ENCODE results near the gene TREH.
"Not testable (repeated sequence)": the region's sequence is repeated elsewhere in the genome, so short reads cannot be mapped to it uniquely, and the experiment has no call there.

Gene TREH

DNA sequence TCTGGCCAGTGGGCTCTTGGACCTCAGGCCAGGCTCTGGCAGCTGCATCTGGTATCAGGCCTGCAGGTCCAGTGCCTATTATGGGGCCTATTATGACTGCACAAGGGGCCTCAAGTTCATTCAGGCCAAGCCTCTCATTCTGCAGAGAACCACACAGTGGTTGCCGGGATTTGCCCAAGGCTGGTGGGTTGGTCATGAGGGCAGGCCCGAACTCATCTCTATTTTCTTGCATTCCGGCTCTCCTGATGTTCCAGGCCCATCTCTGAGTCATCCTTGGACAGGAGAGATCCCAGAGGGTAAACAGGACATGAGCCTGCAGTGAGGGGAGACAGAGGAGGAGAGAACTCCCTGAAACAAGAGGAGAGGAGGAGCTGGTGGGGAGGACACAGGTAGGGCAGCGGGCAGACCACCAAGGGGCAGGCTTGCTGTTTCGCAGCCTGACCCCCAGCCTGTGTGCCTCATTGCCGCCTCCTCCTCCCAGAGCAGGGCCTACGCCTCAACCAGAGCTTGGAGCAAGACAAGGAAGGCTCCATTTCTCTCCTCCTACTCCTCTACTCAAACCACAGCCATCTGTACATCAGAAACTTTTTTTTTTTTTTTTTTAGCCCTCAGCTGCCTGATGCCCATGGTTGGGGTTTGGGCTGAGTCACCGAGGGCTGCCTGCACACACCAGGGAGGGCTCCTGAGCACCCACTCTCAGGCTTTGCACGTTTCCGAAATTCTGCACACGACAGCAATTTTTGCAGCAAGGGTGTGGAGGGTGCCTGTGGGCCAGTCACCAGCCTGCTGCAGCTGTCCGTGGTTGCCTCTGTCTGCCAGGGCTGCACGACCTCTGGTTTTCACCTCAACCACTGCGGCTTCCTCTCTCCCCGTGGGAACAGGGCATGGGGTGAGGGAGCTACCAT is 12.7 kb upstream of the TREH start:
- FAIRE-seq (no peak), DNase-seq (ENCODE audit: insufficient read length) (peak; percentile 44)
- no peak for TF ChIP-seq POLR2A (IDR thresholded peaks at IDR 0.05; ENCODE audit: low read depth, low read length)
- TF ChIP-seq TAF1 (IDR thresholded peaks at IDR 0.05; ENCODE audit: borderline replicate concordance, low read depth, low read length): no peak
- no peak for TF ChIP-seq POLR2AphosphoS5 (IDR thresholded peaks at IDR 0.05; ENCODE audit: low read depth, low read length)

DNA sequence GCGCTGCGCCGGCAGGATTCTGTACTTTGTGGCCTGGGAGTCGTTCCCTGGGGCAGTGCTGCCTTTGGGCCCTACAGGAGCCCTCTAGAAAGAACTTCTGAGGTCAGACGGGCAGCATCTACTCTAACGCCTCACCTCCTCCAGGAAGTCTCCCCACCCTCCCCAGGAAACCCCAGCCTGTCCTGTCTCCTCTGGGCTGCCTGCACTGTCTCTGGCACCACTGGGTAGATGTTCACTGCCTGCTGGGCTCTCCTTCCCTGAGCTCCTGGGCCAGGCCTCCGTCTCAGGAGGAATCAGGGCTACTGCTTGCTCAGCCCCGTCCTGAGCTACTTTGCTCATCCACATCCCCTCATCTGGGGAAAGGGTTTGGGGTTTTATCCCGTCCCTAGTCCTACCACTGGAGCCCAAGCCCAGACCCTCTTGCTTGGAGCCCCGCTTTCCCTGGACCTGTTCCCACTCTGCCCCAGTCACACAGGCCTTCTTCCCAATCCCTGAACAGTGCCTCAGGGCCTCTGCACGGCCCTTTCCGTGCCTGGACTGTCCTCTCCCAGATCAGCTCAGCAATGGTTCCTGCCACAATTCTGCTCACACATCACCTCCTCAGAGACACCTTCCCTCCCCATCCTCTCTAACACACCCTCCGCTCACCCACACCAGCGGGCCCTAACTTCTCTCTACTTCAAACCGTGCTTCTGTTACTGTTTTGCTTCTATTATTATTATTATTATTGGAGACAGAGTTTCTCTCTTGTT is 11.3 kb upstream of the TREH start:
- no peak for FAIRE-seq
- no peak for DNase-seq (ENCODE audit: insufficient read length)
- no peak for TF ChIP-seq POLR2A (IDR thresholded peaks at IDR 0.05; ENCODE audit: low read depth, low read length)
- TF ChIP-seq TAF1 (IDR thresholded peaks at IDR 0.05; ENCODE audit: borderline replicate concordance, low read depth, low read length): no peak
- no peak for TF ChIP-seq POLR2AphosphoS5 (IDR thresholded peaks at IDR 0.05; ENCODE audit: low read depth, low read length)

DNA sequence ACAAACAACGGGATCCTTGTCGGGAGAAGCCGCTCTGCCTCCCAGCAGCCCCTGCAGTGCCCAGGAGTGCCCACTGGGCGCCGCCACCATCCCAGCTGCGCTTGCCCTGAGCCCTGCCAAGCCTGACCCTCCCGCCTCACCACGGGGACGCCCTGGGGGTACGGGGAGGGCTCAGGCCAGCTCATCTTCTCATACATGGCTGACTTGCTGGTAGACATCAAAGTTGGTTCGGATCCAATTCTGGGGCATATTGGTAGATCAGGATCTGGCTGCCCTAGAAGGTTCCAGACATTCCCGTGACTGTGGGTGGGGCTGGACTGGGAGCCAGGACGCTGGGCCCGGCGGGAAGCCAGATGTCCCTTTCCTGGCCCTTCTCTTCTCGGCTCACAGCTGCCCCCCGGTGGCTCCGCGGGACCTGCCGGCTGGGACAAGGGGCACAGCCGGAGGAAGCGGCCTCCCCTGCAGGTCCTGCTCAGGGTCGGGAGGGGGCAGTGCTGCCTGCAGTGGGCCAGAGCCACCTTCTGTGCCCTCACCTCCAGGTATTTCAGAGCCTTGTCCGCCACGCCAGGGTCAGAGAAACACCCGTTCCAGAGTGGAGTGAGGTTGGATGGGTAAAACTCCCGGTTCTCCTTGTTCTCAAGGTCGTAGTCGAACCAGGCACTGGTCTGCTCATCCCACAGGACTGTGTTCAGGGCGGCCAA is 10.6 kb upstream of the TREH start:
- TF ChIP-seq TAF1 (IDR thresholded peaks at IDR 0.05; ENCODE audit: borderline replicate concordance, low read depth, low read length) (no peak), POLR2AphosphoS5 (IDR thresholded peaks at IDR 0.05; ENCODE audit: low read depth, low read length) (no peak), POLR2A (IDR thresholded peaks at IDR 0.05; ENCODE audit: low read depth, low read length) (no peak)
- FAIRE-seq (peak; percentile 99), DNase-seq (ENCODE audit: insufficient read length) (peak; percentile 77)

DNA sequence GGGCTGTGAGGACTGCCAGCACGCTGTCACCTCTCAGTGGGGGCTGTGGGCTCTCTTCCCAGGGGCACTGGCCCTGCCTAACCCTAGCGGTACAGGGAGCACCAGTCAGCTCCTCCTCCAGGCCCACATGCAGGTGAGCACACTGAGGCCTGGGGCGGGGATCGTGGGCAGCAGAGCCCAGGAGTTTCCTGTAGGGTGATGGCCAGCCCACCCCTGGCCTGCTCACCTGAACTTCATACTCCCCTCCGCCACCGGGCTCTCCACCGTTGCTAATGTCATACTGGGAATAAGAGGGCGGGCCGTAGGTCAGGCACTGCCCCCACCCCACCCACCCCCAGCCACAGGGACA is 10.0 kb upstream of the TREH start:
- no peak for TF ChIP-seq POLR2A (IDR thresholded peaks at IDR 0.05; ENCODE audit: low read depth, low read length)
- TF ChIP-seq TAF1 (IDR thresholded peaks at IDR 0.05; ENCODE audit: borderline replicate concordance, low read depth, low read length): no peak
- no peak for TF ChIP-seq POLR2AphosphoS5 (IDR thresholded peaks at IDR 0.05; ENCODE audit: low read depth, low read length)
- DNase-seq (ENCODE audit: insufficient read length): no peak
- no peak for FAIRE-seq

DNA sequence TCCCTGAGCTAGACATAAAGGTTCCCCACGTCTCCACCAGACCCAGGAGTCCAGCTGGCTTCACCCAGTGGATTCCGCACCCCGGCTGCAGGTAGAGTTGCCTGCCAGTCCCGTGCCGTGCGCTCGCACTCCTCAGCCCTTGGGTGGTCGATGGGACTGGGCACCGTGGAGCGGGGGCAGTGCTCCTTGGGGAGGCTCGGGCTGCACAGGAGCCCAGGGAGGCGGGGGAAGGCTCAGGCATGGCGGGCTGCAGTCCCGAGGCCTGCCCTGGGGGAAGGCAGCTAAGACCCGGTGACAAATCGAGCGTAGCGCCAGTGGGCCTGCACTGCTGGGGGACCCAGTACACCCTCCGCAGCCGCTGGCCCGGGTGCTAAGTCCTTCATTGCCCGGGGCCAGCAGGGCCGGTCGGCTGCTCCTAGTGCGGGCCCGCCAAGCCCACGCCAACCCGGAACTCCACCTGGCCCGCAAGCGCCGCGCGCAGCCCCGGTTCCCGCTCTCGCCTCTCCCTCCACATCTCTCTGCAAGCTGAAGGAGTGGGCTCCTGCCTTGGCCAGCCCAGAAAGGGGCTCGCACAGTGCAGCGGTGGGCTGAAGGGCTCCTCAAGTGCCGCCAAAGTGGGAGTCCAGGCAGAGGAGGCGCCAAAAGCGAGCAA is 9.5 kb upstream of the TREH start:
- TF ChIP-seq TAF1 (IDR thresholded peaks at IDR 0.05; ENCODE audit: borderline replicate concordance, low read depth, low read length) (no peak), POLR2A (IDR thresholded peaks at IDR 0.05; ENCODE audit: low read depth, low read length) (no peak), POLR2AphosphoS5 (IDR thresholded peaks at IDR 0.05; ENCODE audit: low read depth, low read length) (no peak)
- FAIRE-seq (no peak), DNase-seq (ENCODE audit: insufficient read length) (no peak)

DNA sequence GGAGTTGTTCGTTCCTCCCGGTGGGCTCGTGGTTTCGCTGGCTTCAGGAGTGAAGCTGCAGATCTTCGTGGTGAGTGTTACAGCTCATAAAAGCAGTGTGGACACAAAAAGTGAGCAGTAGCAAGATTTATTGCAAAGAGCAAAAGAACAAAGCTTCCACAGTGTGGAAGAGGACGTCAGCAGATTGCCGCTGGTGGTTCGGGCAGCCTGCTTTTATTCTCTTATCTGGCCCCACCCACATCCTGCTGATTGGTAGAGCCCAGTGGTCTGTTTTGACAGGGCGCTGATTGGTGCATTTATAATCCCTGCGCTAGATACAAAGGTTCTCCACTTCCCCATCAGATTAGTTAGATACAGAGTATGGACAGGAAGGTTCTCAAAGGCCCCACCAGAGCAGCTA is 8.9 kb upstream of the TREH start:
- not testable (repeated sequence) for DNase-seq (ENCODE audit: insufficient read length); FAIRE-seq

DNA sequence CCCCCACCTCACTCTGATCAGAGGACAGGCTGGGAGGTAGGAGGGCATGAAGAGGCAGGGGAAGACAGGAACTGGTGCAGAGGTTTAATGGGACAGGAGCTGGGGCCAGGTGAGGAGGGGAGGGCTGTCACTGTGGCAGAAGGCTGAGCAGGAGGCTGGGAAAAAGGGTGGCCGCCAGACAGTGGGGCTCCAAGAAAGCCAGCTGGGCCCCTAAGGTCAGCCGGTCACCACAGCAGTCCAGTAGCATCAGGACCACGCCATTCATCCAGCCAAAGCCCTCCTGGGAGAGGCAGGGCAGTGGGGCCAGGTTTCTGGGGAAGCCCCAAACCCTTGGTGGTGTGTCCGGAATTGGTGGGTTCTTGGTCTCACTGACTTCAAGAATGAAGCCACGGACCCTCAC is 8.5 kb upstream of the TREH start:
- TF ChIP-seq POLR2A (IDR thresholded peaks at IDR 0.05; ENCODE audit: low read depth, low read length): no peak
- no peak for TF ChIP-seq TAF1 (IDR thresholded peaks at IDR 0.05; ENCODE audit: borderline replicate concordance, low read depth, low read length)
- no peak for TF ChIP-seq POLR2AphosphoS5 (IDR thresholded peaks at IDR 0.05; ENCODE audit: low read depth, low read length)
- no peak for DNase-seq (ENCODE audit: insufficient read length)
- FAIRE-seq: no peak

DNA sequence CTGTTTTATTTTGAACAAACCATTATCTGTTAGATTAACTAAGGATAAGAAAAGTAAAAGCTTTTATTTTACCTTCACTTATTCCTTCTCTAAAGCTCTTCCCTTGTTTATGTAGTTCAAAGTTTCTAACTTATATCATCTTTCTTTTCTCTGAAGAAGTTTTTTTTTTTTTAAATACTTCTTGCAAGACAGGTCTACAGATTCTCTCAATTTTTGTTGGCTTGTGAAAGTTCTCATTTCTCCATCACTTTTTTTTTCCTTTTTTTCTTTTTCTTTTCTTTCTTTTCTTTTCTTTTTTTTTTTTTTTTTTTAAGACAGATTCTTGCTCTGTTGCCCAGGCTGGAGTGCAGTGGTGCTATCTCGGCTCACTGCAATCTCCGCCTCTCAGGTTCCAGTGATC is 4.7 kb upstream of the TREH start:
- no peak for DNase-seq (ENCODE audit: insufficient read length)
- TF ChIP-seq POLR2A (IDR thresholded peaks at IDR 0.05; ENCODE audit: low read depth, low read length): no peak
- TF ChIP-seq POLR2AphosphoS5 (IDR thresholded peaks at IDR 0.05; ENCODE audit: low read depth, low read length): no peak
- no peak for TF ChIP-seq TAF1 (IDR thresholded peaks at IDR 0.05; ENCODE audit: borderline replicate concordance, low read depth, low read length)
- FAIRE-seq: no peak

DNA sequence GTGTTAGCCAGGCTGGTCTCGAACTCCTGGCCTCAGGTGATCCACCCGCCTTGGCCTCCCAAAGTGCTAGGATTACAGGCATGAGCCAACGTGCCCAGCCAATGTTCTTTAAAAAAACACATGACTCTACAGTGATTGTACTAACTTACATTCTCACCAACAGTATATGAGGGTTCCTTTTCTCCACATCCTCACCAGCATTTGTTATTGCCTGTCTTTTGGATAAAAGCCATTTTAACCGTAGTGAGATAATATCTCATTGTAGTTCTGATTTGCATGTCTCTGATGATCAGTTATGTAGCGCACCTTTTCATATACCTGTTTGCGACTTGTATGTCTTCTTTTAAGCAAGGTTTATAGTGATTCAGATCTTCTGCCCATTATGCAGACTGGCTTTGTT is 3.5 kb upstream of the TREH start:
- not testable (repeated sequence) for FAIRE-seq; DNase-seq (ENCODE audit: insufficient read length)

DNA sequence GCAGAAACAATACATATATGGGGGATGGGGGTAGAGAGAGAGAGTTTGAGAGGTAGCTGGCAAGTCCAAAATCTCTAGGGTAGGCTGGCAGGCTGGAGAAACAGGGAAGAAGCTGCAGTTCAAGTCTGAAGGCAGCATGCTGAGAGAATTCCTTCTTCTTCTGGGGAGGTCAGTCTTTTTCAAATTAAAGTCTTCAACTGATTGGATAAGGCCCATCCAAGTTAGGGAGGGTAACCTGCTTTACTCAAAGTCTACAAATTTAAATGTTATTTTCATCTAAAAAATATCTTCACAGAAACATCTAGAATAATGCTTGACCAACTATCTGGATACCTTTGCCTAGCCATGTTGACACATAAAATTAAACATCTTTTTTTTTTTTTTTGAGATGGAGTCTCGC is 2.9 kb upstream of the TREH start:
- no peak for TF ChIP-seq POLR2AphosphoS5 (IDR thresholded peaks at IDR 0.05; ENCODE audit: low read depth, low read length)
- TF ChIP-seq TAF1 (IDR thresholded peaks at IDR 0.05; ENCODE audit: borderline replicate concordance, low read depth, low read length): no peak
- no peak for TF ChIP-seq POLR2A (IDR thresholded peaks at IDR 0.05; ENCODE audit: low read depth, low read length)
- FAIRE-seq (no peak), DNase-seq (ENCODE audit: insufficient read length) (no peak)

DNA sequence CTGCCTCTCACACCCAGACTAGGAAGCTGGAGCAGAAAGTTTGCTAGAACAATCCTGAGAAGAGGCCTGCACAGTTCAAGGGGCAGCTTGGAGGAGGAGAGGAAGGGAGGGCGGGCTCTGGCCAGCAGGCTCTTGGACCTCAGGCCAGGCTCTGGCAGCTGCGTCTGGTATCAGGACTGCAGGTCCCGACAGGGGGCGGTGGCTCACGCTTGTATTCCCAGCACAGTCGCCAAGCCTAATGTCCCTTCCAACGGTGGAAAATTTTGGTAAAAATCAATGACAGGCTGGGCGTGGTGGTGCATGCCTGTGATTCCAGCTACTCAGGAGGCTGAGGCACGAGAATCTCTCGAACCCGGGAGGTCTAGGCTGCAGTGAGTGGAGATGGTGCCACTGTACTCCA is 542 bp downstream of the TREH start:
- not testable (repeated sequence) for FAIRE-seq; DNase-seq (ENCODE audit: insufficient read length)

DNA sequence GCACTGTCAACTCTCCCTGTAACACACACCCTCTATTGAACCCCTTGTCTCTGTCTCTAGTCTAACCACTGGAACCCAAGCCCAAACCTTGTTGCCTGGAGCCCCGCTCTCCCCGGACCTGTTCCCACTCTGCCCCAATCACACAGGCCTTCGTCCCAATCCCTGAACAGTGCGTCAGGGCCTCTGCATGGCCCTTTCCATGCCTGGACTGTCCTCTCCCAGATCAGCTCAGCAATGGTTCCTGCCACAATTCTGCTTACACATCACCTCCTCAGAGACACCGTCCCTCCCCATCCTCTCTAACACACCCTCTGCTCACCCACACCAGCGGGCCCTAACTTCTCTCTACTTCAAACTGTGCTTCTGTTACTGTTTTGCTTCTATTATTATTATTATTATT is 1.5 kb downstream of the TREH start:
- no peak for DNase-seq (ENCODE audit: insufficient read length)
- TF ChIP-seq POLR2A (IDR thresholded peaks at IDR 0.05; ENCODE audit: low read depth, low read length): no peak
- no peak for TF ChIP-seq POLR2AphosphoS5 (IDR thresholded peaks at IDR 0.05; ENCODE audit: low read depth, low read length)
- TF ChIP-seq TAF1 (IDR thresholded peaks at IDR 0.05; ENCODE audit: borderline replicate concordance, low read depth, low read length): no peak
- no peak for FAIRE-seq
